IPS-11a (cell line): ENCODE results near the gene SOBP.

Experiments used
- H3K4me3 ChIP-seq: one replicate; pipeline ENCODE4 v1.5.1; 2013; ENCODE audit warnings: low read depth, low read length, control low read depth

Gene SOBP

DNA sequence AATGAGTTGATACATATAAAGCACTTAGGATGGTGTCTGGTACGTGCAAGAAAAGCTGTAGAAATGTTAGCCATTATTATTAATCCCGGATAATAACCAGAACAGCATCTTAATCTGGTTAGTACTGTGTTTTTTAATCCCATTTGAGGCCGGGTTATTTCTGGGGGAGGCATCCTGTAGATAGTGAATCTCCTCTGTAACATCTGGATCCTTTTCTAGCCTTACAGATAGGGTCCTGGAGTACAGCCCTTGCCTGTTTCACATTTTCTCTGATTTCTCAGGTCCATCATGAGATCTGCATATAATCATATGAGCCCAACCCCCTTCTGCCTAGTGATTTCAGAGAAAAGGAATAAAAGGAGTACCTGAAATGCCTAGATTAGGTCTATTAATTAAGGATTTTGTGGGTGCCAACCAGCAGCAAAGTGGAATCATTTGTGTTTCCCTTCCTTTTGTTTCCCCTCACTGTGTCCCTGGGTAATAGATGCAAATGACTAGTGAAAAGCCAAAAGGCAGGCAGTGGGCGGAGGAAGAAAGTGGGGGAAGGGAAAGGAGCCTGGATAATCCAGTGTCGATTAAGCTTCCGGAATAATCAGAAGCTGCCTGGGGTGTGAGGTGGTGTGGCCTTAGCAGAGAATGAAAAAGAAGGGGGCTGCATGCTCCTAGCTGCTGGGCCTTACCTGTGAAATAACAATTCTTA, 88.9 kb downstream of the SOBP start:
- H3K4me3 ChIP-seq, result no peak overlapping the region

DNA sequence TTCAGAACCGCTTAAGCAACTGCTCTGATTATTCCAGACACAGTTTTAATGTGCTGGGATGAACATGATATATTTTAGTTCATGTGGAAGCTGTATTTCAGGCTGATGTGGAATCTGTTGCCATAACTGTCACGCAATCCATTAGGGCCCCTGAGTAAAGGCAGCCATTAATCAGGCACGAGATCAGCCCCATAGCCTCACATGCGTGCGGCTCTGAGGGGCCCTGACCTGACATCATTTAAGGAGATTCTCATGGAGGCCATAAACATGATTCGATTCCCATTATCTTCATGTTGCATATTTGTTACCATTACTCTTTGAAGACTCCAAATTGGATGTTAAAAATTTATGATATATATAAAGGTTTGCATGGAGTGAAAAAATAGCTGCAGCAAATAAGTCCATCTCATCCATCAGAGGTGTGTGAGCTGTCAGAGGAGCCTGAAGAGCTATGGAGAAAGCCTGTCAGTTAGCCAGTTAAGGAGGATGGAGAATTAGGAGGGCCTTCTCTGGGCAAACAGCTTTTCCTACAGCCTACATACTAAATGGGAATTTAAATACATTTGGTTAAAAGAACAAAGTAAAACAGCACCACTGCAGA, 89.6 kb downstream of the SOBP start:
- no peak overlapping the region for H3K4me3 ChIP-seq

DNA sequence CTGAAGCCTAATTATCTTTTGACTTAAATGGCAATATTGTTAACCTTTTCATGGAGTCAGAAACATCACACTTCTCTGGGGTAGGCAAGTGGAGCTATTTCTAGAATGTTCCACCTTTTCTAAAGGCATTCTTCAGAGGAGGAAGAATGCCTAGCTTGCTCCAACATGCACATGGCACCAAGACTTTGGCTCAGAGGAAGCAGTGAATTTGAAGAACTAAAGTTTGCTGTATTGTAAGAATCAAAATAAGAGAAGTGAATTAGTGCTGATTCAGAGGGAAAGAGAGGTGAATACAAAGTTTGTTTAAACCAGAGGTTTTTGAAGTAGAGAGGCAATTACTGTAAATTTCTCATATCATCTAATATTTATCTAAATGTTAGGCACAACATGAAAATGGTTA, 92.2 kb downstream of the SOBP start:
- H3K4me3 ChIP-seq, result no peak overlapping the region

DNA sequence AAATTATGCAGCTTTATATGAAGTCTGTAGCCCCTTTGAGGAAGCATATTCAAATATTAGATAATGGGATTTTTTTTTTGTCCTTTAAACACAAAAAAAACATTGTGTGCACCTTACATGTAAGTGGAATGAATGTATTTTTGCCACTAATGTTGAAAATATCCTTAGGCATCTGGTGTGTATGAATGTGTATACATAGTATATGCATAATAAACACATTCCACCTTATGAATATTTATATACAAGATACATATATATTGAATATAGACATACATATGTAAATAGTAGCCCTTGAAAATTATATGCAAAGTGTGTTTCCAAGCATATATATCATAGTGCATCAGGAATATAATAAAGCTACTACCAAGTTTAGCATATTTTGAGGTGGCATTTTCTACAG, 94.8 kb downstream of the SOBP start:
- H3K4me3 ChIP-seq, result no peak overlapping the region

DNA sequence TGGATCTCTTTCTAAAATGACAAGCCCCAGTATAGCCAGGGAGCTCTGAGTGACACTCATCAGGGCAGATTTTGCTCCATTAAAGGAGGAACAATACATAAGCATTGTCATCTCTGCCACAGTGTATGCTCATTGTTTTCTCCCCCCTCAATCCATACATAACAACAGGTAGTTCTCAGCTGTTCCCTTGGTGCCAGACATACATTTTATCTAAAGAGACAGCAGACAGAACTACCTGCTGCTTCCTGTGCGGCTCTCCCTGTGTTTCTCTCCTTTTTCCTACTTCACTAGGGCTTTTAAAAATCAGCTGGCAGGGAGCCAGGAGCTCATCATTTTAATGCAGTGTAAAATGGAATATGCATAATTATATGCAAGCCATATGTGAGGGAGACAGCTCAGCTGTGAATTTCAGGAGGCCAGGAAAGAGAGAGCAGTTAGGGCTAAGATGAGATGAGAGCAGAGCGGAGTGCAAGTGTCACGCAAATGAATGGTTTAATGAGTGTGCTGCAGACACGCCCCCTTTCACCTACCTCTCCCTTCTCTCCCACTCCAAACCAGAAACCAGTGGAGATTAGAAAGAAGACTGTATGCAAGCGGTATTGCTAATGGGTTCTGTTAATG, 96.0 kb downstream of the SOBP start:
- no peak overlapping the region for H3K4me3 ChIP-seq

GRCh38 chr6:107587451-107587850, 97.5 kb downstream of the SOBP start:
- H3K4me3 ChIP-seq, result no peak overlapping the region

- H3K4me3 ChIP-seq, result no peak overlapping the region
Observed at GRCh38 chr6:107589199-107589598, 99.3 kb downstream of the SOBP start.

GRCh38 chr6:107589934-107590333, 100.0 kb downstream of the SOBP start:
- H3K4me3 ChIP-seq, result no peak overlapping the region

DNA sequence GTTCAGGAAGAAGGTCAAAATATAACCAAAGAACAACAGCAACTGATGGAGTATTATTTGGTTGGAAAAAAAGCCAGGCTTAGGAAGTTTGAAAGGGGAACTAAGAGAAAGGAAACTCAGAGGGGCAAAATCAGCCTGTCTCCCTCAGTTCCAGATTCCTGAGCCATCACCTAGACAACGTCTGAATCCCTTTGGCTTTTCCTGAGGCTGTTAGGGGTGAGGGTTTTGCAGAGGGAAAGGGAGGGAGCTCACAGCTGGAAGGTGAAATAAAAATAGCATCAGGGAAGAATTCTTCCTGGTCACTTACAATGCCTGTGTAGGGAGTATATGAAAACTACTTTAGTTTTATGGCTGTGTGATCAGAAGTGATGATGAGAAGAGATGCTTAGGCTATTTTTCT, 100.5 kb downstream of the SOBP start:
- H3K4me3 ChIP-seq, result no peak overlapping the region

GRCh38 chr6:107591346-107591745, 101.4 kb downstream of the SOBP start:
- H3K4me3 ChIP-seq, result no peak overlapping the region

DNA sequence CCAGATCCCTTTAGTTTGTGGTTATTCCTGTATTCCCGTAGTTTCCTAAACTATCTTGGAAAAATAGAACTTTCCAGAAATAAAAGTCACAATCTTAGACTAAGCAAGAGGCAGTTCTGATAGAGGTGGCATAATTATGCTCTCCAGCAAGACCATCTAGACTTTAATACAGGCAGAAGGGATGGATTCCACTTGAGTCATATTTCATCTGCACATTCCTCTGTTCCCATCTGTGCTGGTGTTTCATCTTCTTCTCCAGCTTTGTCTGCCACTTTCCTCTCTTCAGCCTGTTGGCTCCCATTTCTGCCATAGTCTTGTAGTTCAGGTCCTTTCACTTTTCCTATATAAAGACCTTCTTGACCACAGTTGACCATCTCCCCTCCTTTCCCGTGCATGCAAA, 102.9 kb downstream of the SOBP start:
- no peak overlapping the region for H3K4me3 ChIP-seq

DNA sequence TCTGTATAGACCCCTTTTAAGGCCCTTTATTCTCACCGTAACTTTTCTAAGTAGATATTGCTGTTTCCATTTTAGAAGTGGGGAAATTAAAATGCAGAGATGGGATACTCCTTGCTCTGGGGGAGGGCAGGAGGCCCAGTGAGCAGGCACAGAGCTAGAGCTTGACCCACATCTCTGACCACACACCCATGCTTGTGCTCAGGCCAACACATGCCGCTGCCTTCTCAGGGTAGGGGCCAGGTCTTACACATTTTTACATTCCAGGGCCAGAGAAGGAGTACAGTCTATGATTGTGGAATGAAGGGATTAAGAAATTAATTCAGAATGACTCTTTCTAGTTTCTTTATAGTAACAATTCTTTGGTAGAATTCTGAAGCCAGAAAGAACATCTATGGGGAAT, 104.8 kb downstream of the SOBP start:
- H3K4me3 ChIP-seq, result no peak overlapping the region

DNA sequence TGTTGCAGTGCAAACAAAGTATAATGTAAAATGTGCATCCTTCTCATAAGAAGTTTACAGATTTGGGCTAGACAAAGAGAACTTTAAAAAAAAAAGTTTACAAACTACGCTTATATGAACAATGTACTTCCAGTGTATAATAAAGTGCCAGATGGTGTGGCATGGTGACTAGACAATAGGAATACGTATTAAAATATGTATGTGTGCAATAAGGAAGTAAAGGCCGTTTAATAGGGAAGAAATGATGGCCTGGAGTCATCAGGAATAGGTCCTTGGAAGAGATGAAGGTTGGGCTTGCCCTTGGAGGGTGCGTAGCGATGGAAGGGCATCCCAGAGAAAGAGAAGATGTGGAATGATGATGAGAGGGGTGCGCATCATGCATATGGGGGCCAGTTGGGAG, 108.2 kb downstream of the SOBP start:
- no peak overlapping the region for H3K4me3 ChIP-seq

DNA sequence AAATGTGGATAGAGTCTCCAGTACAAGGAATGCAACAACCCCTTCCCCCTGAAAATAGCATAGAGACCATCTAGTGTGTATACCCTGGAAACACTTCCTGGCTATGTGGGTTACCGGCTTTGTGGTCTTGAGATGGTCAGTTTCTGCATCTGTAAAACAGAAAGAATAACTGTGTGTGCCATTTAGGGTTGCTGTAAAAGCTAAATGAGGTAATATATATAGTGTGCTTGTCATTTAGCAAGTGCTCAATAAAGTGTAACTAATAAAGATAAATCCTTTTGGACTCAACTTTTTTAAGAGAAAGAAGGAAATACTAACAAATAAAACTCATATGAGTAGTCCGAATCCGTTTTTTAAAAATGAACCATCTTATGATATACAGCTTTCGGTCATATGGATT, 109.1 kb downstream of the SOBP start:
- no peak overlapping the region for H3K4me3 ChIP-seq

DNA sequence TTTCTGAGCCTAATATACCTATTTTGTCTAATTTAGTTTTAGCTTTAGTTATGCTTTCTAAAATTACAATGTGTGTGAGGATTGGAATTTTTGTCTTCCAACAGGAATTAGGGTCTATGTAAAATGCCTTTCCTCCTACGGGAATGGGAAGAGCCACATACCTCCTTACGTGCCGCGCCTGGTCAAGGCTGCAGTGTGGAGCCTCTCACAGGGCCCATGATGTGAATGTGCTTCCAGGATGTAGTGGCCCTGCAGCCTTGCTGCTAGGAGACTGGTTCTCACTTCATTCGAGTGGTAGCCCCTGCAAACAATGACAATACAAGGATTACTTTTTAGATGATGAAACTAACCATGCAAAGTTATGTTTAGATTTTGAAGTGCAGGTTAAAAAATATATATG, 110.2 kb downstream of the SOBP start:
- no peak overlapping the region for H3K4me3 ChIP-seq

DNA sequence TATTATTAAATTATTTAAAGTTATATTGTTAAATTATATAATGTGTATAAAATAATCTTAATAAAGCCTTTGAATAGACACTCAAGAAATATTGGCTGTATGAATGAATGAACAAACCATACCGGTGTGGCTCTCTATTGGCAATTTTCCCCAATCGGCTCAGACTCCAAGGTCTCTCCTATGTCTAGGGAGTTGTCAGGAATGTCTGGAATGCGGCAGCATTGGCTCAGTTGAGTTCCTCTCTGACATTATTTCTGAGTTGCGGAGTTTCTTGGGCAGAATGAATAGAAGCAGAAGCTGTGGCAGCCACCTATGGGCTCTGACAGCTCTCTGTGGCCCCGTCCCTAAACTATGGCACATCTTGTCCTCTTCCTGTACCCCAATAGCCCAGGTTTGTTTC, 111.0 kb downstream of the SOBP start:
- H3K4me3 ChIP-seq, result no peak overlapping the region

DNA sequence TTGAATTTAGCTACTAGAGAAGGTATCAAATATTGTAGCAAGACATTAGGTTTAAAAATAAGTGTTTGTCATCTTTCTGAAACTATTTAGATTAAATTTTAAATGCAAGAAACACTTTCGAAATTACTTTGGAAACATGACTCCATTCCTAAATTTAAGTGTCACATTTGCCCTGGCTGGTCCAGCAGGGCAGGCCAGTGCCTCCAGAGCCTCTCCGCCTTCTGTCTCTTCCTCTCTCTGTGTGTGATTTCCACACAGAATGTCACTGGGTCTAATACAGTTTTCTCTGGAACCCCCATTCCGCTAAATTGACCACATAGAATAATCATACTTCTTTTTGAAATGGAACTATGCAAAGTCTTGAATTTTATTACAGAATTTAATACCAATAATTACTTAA, 111.5 kb downstream of the SOBP start:
- H3K4me3 ChIP-seq, result no peak overlapping the region

- no peak overlapping the region for H3K4me3 ChIP-seq
Observed at GRCh38 chr6:107602321-107603005, 112.5 kb downstream of the SOBP start.

- H3K4me3 ChIP-seq, result no peak overlapping the region
Observed at GRCh38 chr6:107603006-107603370, 113.1 kb downstream of the SOBP start.

DNA sequence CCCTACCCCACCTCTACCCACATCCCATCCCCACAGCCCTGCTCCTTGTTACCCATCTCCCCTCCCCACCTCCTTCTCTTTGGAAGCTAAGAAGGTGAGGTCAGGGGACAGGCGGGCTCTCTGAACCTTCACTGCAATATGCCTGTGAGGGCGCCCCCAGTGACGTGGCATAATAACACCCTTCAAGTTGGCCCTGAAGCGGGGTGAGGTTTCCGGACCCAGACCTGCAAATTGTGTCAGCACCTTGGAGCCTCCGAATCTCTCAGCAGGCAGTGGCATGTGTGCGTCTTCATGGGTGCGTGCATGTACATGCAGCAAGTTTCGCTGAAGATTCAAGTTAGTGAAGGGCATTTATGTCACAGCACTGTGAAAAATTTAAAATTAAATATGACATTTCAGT, 114.6 kb downstream of the SOBP start:
- H3K4me3 ChIP-seq, result no peak overlapping the region

- H3K4me3 ChIP-seq, result no peak overlapping the region
Observed at GRCh38 chr6:107606407-107606806, 116.5 kb downstream of the SOBP start.

DNA sequence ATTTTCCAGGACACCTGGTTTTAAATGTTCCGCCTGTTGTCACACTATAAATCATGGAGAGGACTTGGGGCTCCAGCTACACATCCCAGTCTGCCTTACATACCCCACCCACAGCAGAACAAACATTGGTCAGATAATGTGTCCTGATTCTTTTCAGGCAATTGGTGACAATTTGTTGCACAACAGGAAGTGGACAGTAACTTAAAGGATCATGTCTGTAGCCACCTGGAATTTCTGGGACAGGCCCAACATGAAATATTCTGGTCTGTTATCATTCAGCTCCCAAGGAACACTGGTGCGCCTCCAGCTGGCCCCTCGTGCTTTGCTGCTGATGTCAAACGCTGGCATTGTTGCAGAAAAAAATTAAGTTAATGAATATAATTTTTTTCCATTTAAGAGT, 117.2 kb downstream of the SOBP start:
- H3K4me3 ChIP-seq, result no peak overlapping the region
